DOHH2 (cell line): ENCODE measurements around the gene P2RY14.

Experiments used
- H3F3A ChIP-seq: fragments of 200-600 bp; sonication (generic), shearing (Covaris generic); 2 replicates; pipeline ENCODE4 v1.6.0; 2016; ENCODE audit warnings: antibody characterized with exemption, mild to moderate bottlenecking; ENCODE audit not compliant: control insufficient read depth, insufficient read depth
- H3K27ac ChIP-seq: fragments of 200-600 bp; sonication (generic); 2 replicates; pipeline ENCODE4 v1.5.1; 2014; ENCODE audit warnings: low read depth, mild to moderate bottlenecking, low read length, moderate library complexity
- H3K27me3 ChIP-seq: fragments of 200-600 bp; sonication (generic); 2 replicates; pipeline ENCODE4 v1.6.1; 2014; ENCODE audit warnings: mild to moderate bottlenecking, low read length, mixed read lengths; ENCODE audit not compliant: control insufficient read depth
- H3K36me3 ChIP-seq: fragments of 200-600 bp; sonication (generic); 2 replicates; pipeline ENCODE4 v1.6.1; 2014; ENCODE audit warnings: mild to moderate bottlenecking, low read length, moderate library complexity, mixed read lengths; ENCODE audit not compliant: control insufficient read depth
- H3K4me1 ChIP-seq: fragments of 200-600 bp; sonication (generic); 2 replicates; pipeline ENCODE4 v1.6.1; 2014; ENCODE audit warnings: mild to moderate bottlenecking, low read length, mixed read lengths; ENCODE audit not compliant: control insufficient read depth
- H3K4me2 ChIP-seq: fragments of 200-600 bp; sonication (generic); 2 replicates; pipeline ENCODE4 v1.6.0; 2014; ENCODE audit warnings: mild to moderate bottlenecking, low read length, moderate library complexity
- H3K4me3 ChIP-seq: fragments of 200-600 bp; sonication (generic); 2 replicates; pipeline ENCODE4 v1.5.1; 2014; ENCODE audit warnings: mild to moderate bottlenecking, low read length, mixed read lengths
- H3K79me2 ChIP-seq: fragments of 200-600 bp; sonication (generic); 2 replicates; pipeline ENCODE4 v1.6.1; 2014; ENCODE audit warnings: mild to moderate bottlenecking, low read length, mixed read lengths; ENCODE audit not compliant: control insufficient read depth
- H3K9me2 ChIP-seq: fragments of 200-600 bp; sonication (generic); replicated peaks from 2 replicates; pipeline ENCODE4 v1.6.1; 2014; ENCODE audit warnings: mild to moderate bottlenecking, low read length, mixed read lengths; ENCODE audit not compliant: control insufficient read depth
- H3K9me3 ChIP-seq: fragments of 200-600 bp; sonication (generic); 2 replicates; pipeline ENCODE4 v1.6.1; 2014; ENCODE audit warnings: antibody characterized with exemption, low read length, mixed read lengths; ENCODE audit not compliant: control insufficient read depth, insufficient read depth
- H4K20me1 ChIP-seq: fragments of 200-600 bp; sonication (generic); 2 replicates; pipeline ENCODE4 v1.6.0; 2014; ENCODE audit warnings: low read depth, mild to moderate bottlenecking, antibody characterized with exemption, low read length, moderate library complexity; ENCODE audit not compliant: control insufficient read depth, insufficient read depth
- CTCF ChIP-seq: fragments of 200-600 bp; sonication (generic); IDR thresholded peaks from one replicate; pipeline ENCODE4 v1.5.1; 2014; ENCODE audit warnings: antibody characterized with exemption, mild to moderate bottlenecking, low read depth, low read length; ENCODE audit not compliant: poor library complexity, severe bottlenecking
- EZH2phosphoT487 ChIP-seq: fragments of 200-600 bp; sonication (generic); IDR thresholded peaks from 2 replicates; pipeline ENCODE4 v1.6.1; 2017; ENCODE audit warnings: borderline replicate concordance, mild to moderate bottlenecking, antibody characterized with exemption, low read length, moderate library complexity, mixed read lengths

Gene P2RY14

GRCh38 chr3:151321526-151321925 is 43.2 kb upstream of the P2RY14 start:
- no peaks in the 10 kb centered on the region for H3K79me2 ChIP-seq
- H3K4me1 ChIP-seq, result no peaks in the 10 kb centered on the region
- no peaks in the 10 kb centered on the region for H3K9me3 ChIP-seq
- no peaks in the 10 kb centered on the region for H3F3A ChIP-seq
- H3K27me3 ChIP-seq, result no peaks in the 10 kb centered on the region
- H3K27ac ChIP-seq, result no peak overlapping the region
- H3K4me2 ChIP-seq, result no peak overlapping the region
- no peak overlapping the region for H3K4me3 ChIP-seq
- H3K36me3 ChIP-seq, result no peaks in the 10 kb centered on the region
- no peak for TF ChIP-seq CTCF
- TF ChIP-seq EZH2phosphoT487, result no peak
- no peaks in the 10 kb centered on the region for H3K9me2 ChIP-seq
- no peaks in the 10 kb centered on the region for H4K20me1 ChIP-seq

- TF ChIP-seq CTCF (no peak), EZH2phosphoT487 (no peak)
- Histone ChIP-seq H3K27ac (no peak overlapping the region), H3K79me2 (no peaks in the 10 kb centered on the region), H3K4me3 (no peak overlapping the region), H3K36me3 (no peaks in the 10 kb centered on the region), H3K4me1 (no peaks in the 10 kb centered on the region), H3K9me2 (no peaks in the 10 kb centered on the region), H3K9me3 (no peaks in the 10 kb centered on the region), H3K4me2 (no peak overlapping the region), H4K20me1 (no peaks in the 10 kb centered on the region), H3K27me3 (no peaks in the 10 kb centered on the region), H3F3A (no peaks in the 10 kb centered on the region)
Observed at GRCh38 chr3:151320131-151320530, 41.8 kb upstream of the P2RY14 start.

- H3K9me3 ChIP-seq, result no peaks in the 10 kb centered on the region
- no peaks in the 10 kb centered on the region for H3K9me2 ChIP-seq
- no peaks in the 10 kb centered on the region for H3K4me1 ChIP-seq
- H3K4me2 ChIP-seq, result no peak overlapping the region
- no peaks in the 10 kb centered on the region for H3F3A ChIP-seq
- H4K20me1 ChIP-seq, result no peaks in the 10 kb centered on the region
- no peak for TF ChIP-seq EZH2phosphoT487
- no peaks in the 10 kb centered on the region for H3K79me2 ChIP-seq
- H3K27ac ChIP-seq, result no peak overlapping the region
- no peaks in the 10 kb centered on the region for H3K27me3 ChIP-seq
- no peak overlapping the region for H3K4me3 ChIP-seq
- no peaks in the 10 kb centered on the region for H3K36me3 ChIP-seq
Observed at GRCh38 chr3:151319628-151320027, 41.3 kb upstream of the P2RY14 start.

- no peak overlapping the region for H3K4me3 ChIP-seq
- no peaks in the 10 kb centered on the region for H3K9me2 ChIP-seq
- no peaks in the 10 kb centered on the region for H3K9me3 ChIP-seq
- no peaks in the 10 kb centered on the region for H3F3A ChIP-seq
- H3K4me1 ChIP-seq, result no peaks in the 10 kb centered on the region
- H3K36me3 ChIP-seq, result no peaks in the 10 kb centered on the region
- H3K27me3 ChIP-seq, result no peaks in the 10 kb centered on the region
- no peak overlapping the region for H3K27ac ChIP-seq
- no peaks in the 10 kb centered on the region for H3K79me2 ChIP-seq
- TF ChIP-seq EZH2phosphoT487 (no peak), CTCF (no peak)
- no peak overlapping the region for H3K4me2 ChIP-seq
- no peaks in the 10 kb centered on the region for H4K20me1 ChIP-seq
Observed at GRCh38 chr3:151318991-151319390, 40.6 kb upstream of the P2RY14 start.
